ENCODE data around the gene ARHGAP5.

DNA sequence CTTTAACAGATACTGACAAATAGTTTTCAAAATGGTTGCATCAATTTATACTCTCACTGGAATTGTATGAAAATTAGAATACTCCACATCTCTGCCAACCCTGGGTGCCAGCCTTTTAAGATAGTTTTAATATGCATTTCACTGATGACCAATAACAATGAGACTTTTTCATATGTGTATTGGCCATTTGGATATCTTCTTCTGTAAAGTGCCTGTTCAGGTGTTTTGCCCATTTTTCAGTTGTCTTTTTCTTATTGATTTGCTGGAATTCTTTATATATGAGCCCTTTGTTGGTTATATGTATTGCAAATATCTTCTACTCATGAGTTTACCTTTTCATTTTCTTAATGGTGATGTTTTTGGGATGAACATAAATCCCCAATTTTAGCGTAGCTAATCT, 108.0 kb downstream of the ARHGAP5 start:
- no peak for TF ChIP-seq POLR2A (IDR thresholded peaks at IDR 0.05; ENCODE audit: low read depth, low read length)
- no peak for TF ChIP-seq POLR2AphosphoS5 (IDR thresholded peaks at IDR 0.05; ENCODE audit: low read depth, low read length)

Measured in GM12892 (cell line).